Natural killer cell (primary cell): Measurements from ENCODE around the gene KLRD1. TPM values are rescaled to one million over a fixed set of nuclear protein-coding genes. Genes with fewer than 3 reads are reported as not detected.

Source experiments
- ATAC-seq, 3 donors: fragments of 150-1000 bp in 2 of 3; fragments of 200-7000 bp in 1 of 3; cut with Tn5 transposase; 1 replicate in 1 of 3; 2 replicates in 2 of 3; pipeline ENCODE4 v1.10.0; 2021; ENCODE audit warnings: mild to moderate bottlenecking in 2 of 3, moderate library complexity in 2 of 3
- DNase-seq, 2 donors: peaks; one replicate each; pipeline versions ENCODE4 v3.0.0 to v3.0.0-alpha.2; 2013 to 2021; ENCODE audit warnings: mixed read lengths in 1 of 2
- H3K27ac ChIP-seq: one replicate; pipeline ENCODE4 v1.5.1; 2013; ENCODE audit warnings: mild to moderate bottlenecking, low read length
- H3K27me3 ChIP-seq: one replicate; pipeline ENCODE4 v1.6.1; 2013; ENCODE audit warnings: low read length; ENCODE audit not compliant: control insufficient read depth, insufficient read depth
- H3K36me3 ChIP-seq: one replicate; pipeline ENCODE4 v1.6.1; 2013; ENCODE audit warnings: low read length; ENCODE audit not compliant: control insufficient read depth, insufficient read depth
- H3K4me1 ChIP-seq: one replicate; pipeline ENCODE4 v1.6.1; 2013; ENCODE audit warnings: low read length; ENCODE audit not compliant: control insufficient read depth, insufficient read depth
- H3K4me3 ChIP-seq: one replicate; pipeline ENCODE4 v1.5.1; 2013; ENCODE audit warnings: low read length
- H3K9me3 ChIP-seq: one replicate; pipeline ENCODE4 v1.6.1; 2013; ENCODE audit warnings: low read length; ENCODE audit not compliant: control insufficient read depth, insufficient read depth
- H3K27ac Mint-ChIP-seq, 2 donors: one replicate each; pipeline ENCODE4 v1.8.0; 2022; ENCODE audit warnings: mild to moderate bottlenecking in 2 of 2, mixed read lengths in 2 of 2, moderate library complexity in 1 of 2
- H3K27me3 Mint-ChIP-seq, 2 donors: one replicate each; pipeline ENCODE4 v1.8.0; 2022; ENCODE audit warnings: low read depth in 2 of 2, mixed read lengths in 2 of 2
- H3K36me3 Mint-ChIP-seq: one replicate; pipeline ENCODE4 v1.8.0; 2022; ENCODE audit warnings: mixed read lengths
- H3K4me1 Mint-ChIP-seq, 2 donors: one replicate each; pipeline ENCODE4 v1.8.0; 2022; ENCODE audit warnings: mixed read lengths in 2 of 2
- H3K4me3 Mint-ChIP-seq: one replicate; pipeline ENCODE4 v1.8.0; 2022; ENCODE audit warnings: mild to moderate bottlenecking, moderate library complexity, mixed read lengths
- H3K9me3 Mint-ChIP-seq, 2 donors: one replicate each; pipeline ENCODE4 v1.8.0; 2022; ENCODE audit warnings: mixed read lengths in 2 of 2
- WGBS: methylation state at CpG from one replicate; pipeline ENCODE4 v1.1.7; 2013; ENCODE audit warnings: missing lambda C conversion rate; ENCODE audit not compliant: insufficient coverage; 5-methylcytosine and 5-hydroxymethylcytosine counted together
- intact Hi-C: fragments of 100-400 bp; cut with micrococcal nuclease; formaldehyde crosslinking; loops from one replicate; pipeline ENCODE4 v1.14.2; 2022
- total RNA-seq, 4 donors: library from RNA; stranded (reverse); fragments of 120-200 nt in 1 of 4; gene quantifications; one replicate each; pipeline versions ENCODE4 v1.2.3 to v1.2.4, GENCODE V29; 2013 to 2022
- TF ChIP-seq, protein P1 (sequence below): fragments of 200-600 bp; IDR thresholded peaks from one replicate; pipeline ENCODE4 v1.8.0; 2022; ENCODE audit warnings: antibody characterized with exemption

KLRD1 gene
- total RNA-seq, 3 donors from 2014 or later (not counting 1 experiment from before 2014, with no cell fraction given): 568 to 782 (median 688) TPM

DNA sequence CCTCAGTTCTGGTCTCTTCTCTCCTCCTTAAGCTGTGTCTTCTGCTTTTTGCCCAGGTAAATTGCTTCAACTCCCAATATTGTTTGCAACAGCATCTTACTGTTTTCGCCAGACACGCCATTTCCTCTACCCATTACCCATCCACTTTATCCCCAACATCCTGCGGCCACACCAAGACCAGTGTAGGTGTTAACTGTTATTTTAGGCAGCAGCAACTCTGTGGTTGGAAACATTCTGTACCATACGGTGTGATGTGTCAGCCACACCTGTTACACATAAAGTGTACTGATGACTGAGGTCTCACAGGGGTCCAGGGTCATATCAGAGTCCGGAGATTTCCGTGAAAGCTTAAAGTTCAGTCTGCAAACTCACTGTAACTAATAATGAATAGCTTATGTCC lies 21.8 kb upstream of the KLRD1 start:
- Histone ChIP-seq H3K4me3 (no peak overlapping the region), H3K9me3 (no peaks in the 10 kb centered on the region), H3K27me3 (no peaks in the 10 kb centered on the region), H3K4me1 (peaks cover 46% of the 10 kb centered on the region), H3K36me3 (no peaks in the 10 kb centered on the region), H3K27ac (peak overlapping the region; percentile 70)
- intact Hi-C loops: loop anchor here (5.0 kb wide), 1 partner anchor 36 kb away; no protein-coding TSS in a partner anchor
- ATAC-seq (peak; percentile 72 to 78 (median 72)), DNase-seq (peak; percentile 52 to 56)
- Mint-ChIP-seq H3K36me3 (peaks cover 2% of the 10 kb centered on the region), H3K4me1 (peaks cover 52 to 53% of the 10 kb centered on the region in 2 donors), H3K27me3 (no peaks in the 10 kb centered on the region), H3K9me3 (peaks cover under 1 to 1% of the 10 kb centered on the region in 2 donors), H3K4me3 (peak overlapping the region; percentile 78), H3K27ac (peak overlapping the region; percentile 80 to 89)
- WGBS: 16% methylated on average over 5 of the region's 6 CpGs
- TF ChIP-seq, protein P1, sequence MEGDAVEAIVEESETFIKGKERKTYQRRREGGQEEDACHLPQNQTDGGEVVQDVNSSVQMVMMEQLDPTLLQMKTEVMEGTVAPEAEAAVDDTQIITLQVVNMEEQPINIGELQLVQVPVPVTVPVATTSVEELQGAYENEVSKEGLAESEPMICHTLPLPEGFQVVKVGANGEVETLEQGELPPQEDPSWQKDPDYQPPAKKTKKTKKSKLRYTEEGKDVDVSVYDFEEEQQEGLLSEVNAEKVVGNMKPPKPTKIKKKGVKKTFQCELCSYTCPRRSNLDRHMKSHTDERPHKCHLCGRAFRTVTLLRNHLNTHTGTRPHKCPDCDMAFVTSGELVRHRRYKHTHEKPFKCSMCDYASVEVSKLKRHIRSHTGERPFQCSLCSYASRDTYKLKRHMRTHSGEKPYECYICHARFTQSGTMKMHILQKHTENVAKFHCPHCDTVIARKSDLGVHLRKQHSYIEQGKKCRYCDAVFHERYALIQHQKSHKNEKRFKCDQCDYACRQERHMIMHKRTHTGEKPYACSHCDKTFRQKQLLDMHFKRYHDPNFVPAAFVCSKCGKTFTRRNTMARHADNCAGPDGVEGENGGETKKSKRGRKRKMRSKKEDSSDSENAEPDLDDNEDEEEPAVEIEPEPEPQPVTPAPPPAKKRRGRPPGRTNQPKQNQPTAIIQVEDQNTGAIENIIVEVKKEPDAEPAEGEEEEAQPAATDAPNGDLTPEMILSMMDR: no peak

- TF ChIP-seq, protein P1: no peak
- H3K36me3 Mint-ChIP-seq: no peaks in the 10 kb centered on the region
- Histone ChIP-seq H3K27ac (peak overlapping the region; percentile 67), H3K4me3 (peak overlapping the region; percentile 56), H3K9me3 (no peaks in the 10 kb centered on the region), H3K4me1 (peaks cover 51% of the 10 kb centered on the region), H3K27me3 (no peaks in the 10 kb centered on the region), H3K36me3 (no peaks in the 10 kb centered on the region)
- ATAC-seq (peak; percentile 27 to 59 (median 50)), DNase-seq (peak in 1 of 2 donors; percentile 25)
- no peaks in the 10 kb centered on the region for H3K27me3 Mint-ChIP-seq
- H3K9me3 Mint-ChIP-seq: no peaks in the 10 kb centered on the region
- intact Hi-C loops: loop anchor here (5.0 kb wide), 1 partner anchor 33 kb away; no protein-coding TSS in a partner anchor
- peaks cover 63 to 68% of the 10 kb centered on the region in 2 donors for H3K4me1 Mint-ChIP-seq
- 56% methylated on average over 5 of the region's 6 CpGs for WGBS
- peak overlapping the region; percentile 90 for H3K4me3 Mint-ChIP-seq
- H3K27ac Mint-ChIP-seq: peak overlapping the region; percentile 88 to 90
These were observed 18.5 kb upstream of the KLRD1 start for GRCh38 chr12:10289005-10289754.

DNA sequence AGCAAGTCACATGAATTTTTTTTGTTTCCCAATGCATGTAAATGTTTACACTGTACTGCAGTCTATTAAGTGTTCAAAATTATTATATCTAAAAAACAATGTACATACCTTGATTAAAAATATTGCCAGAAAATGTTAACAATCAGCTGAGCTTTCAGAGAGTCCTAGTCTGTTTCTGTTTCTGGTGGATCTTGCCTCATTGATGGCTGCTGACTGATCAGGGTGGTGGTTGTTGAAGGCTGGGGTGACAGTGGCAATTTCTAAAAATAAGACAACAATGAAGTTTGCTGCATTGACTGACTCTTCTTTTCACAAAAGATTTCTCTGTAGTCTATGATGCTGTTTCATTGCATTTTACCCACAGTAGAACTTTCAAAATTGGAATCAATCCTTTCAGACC lies 16.6 kb upstream of the KLRD1 start:
- DNase-seq: no peak
- H3K9me3 ChIP-seq: no peaks in the 10 kb centered on the region
- H3K9me3 Mint-ChIP-seq: no peaks in the 10 kb centered on the region
- peak overlapping the region; percentile 90 for H3K4me3 Mint-ChIP-seq
- peaks cover 61 to 69% of the 10 kb centered on the region in 2 donors for H3K4me1 Mint-ChIP-seq
- H3K36me3 Mint-ChIP-seq: no peaks in the 10 kb centered on the region
- TF ChIP-seq, protein P1: no peak
- H3K27me3 Mint-ChIP-seq: no peaks in the 10 kb centered on the region
- peak overlapping the region; percentile 67 for H3K27ac ChIP-seq
- no peaks in the 10 kb centered on the region for H3K27me3 ChIP-seq
- ATAC-seq: peak; percentile 34 to 67 (median 47)
- peaks cover 50% of the 10 kb centered on the region for H3K4me1 ChIP-seq
- intact Hi-C loops: no loop called here
- no peaks in the 10 kb centered on the region for H3K36me3 ChIP-seq
- H3K27ac Mint-ChIP-seq: peak overlapping the region; percentile 88 to 90
- H3K4me3 ChIP-seq: peak overlapping the region; percentile 56
